Measurements from ENCODE around the gene NLE1. TPM values are rescaled to one million over a fixed set of nuclear protein-coding genes. Genes with fewer than 3 reads are reported as not detected.
"Not testable (repeated sequence)": the region's sequence is repeated elsewhere in the genome, so short reads cannot be mapped to it uniquely, and the experiment has no call there.

NLE1 gene
- total RNA-seq, 4 donors from 2014 or later: 9.9 to 19.3 (median 11.5) TPM

GRCh38 chr17:35176897-35177296 lies 34.8 kb upstream of the NLE1 start:
- no peaks in the 10 kb centered on the region for H3K4me1 ChIP-seq
- H3K27ac ChIP-seq: no peak overlapping the region
- H3K27me3 ChIP-seq: no peaks in the 10 kb centered on the region
- DNase-seq (no peak), ATAC-seq (no peak)
- no peak overlapping the region for H3K4me3 ChIP-seq
- no peaks in the 10 kb centered on the region for H3K9me3 ChIP-seq
- TF ChIP-seq CTCF (IDR thresholded peaks at IDR 0.05 in 4 of 5, conservative IDR thresholded peaks at IDR 0.05 in 1 of 5): no peak
- H3K36me3 ChIP-seq: peaks cover 0 to 83% of the 10 kb centered on the region in 2 donors
- in situ Hi-C loops (cut with MboI; ENCODE audit: low sequenced_read_pairs in 4 of 4) (loop anchor here in 1 of 4 donors (10.0 kb wide), 1 partner anchor 358 kb away; the partner anchor contains the start of gene SLFN12L), intact Hi-C loops (cut with DNase I; ENCODE audit: low total_unique reads) (no loop called here)

DNA sequence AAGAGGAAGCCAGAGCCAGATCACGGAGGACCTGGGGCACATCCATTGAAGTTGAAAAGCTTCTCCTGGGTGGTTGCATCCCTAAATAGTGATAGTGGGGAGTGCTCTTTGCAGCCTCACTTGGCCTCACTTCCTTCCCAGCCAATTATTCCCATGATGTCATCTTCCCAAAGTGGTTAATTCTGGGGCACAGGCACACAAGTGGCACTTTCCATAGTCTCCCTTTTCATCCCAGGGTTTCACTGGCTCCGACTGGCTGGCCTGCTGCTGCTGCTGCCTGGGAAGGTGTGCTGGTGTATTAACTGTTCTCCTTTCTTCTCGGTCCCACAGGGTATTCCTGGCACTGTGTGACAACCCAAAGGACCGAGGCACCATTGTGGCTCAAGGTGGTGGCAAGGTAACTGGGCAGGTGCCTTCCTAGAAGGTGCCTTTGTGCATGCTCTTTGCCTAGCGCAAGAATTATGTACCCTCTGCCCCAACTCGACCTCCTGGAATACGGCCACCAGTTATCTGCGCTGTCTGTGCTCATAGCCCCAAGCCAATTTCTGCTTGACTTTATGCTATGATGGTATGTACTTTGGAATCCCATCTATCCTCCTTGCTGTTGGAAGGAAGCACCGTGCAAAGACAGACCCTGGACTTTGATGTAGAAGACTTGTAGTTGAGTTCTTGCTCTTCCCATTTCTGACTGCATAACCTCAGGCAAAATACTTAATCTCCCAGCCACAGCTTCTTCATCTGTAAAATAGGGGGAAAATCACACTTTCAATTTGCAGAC lies 33.7 kb upstream of the NLE1 start:
- H3K9me3 ChIP-seq: no peaks in the 10 kb centered on the region
- intact Hi-C loops (cut with DNase I; ENCODE audit: low total_unique reads) (no loop called here), in situ Hi-C loops (cut with MboI; ENCODE audit: low sequenced_read_pairs in 4 of 4) (loop anchor here in 1 of 4 donors (10.0 kb wide), 1 partner anchor 359 kb away; the partner anchor contains the start of gene SLFN12L)
- DNase-seq (no peak), ATAC-seq (no peak)
- H3K4me3 ChIP-seq: no peak overlapping the region
- H3K4me1 ChIP-seq: no peaks in the 10 kb centered on the region
- H3K27ac ChIP-seq: no peak overlapping the region
- H3K36me3 ChIP-seq: peaks cover 0 to 80% of the 10 kb centered on the region in 2 donors
- H3K27me3 ChIP-seq: no peaks in the 10 kb centered on the region
- TF ChIP-seq POLR2A (IDR thresholded peaks at IDR 0.05) (no peak), CTCF (IDR thresholded peaks at IDR 0.05 in 4 of 5, conservative IDR thresholded peaks at IDR 0.05 in 1 of 5) (no peak)

DNA sequence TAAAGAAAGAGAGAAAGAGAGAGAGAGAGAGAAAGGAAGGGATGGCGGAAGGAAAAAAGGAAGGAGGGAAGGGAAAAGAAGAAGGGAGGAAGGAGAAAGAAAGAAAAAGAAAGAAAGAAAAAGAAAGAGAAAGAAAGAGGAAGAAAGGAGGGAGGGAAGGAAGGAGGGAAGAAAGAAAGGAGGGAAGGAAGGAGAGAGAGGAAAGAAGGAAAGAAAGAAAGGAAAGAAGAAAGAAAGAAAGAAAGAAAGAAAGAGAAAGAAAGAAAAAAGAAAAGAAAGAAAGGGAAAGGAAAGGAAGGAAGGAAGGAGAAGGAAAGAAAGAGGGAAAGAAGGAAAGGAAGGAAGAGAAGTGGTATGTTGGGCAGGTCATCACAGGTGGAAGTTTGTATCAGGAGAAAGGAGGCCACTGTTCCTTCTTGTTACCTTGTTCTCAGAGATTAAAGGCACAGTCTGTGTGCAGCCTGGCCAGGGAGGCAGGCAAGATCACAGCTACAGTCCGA lies 32.8 kb upstream of the NLE1 start:
- DNase-seq: no peak
- in situ Hi-C loops (cut with MboI; ENCODE audit: low sequenced_read_pairs in 4 of 4): loop anchor here in 2 of 4 donors (5.0 to 25.0 kb wide), 3 partner anchors 360 to 562 kb away; partner anchors contain the start of genes SLFN12L (in 2 of the 2) and RASL10B (in 1 of the 2)
- H3K4me1 ChIP-seq: no peaks in the 10 kb centered on the region
- no peaks in the 10 kb centered on the region for H3K27me3 ChIP-seq
- H3K27ac ChIP-seq: no peak overlapping the region
- no peak for ATAC-seq
- no peaks in the 10 kb centered on the region for H3K9me3 ChIP-seq
- H3K4me3 ChIP-seq: no peak overlapping the region
- peaks cover 0 to 77% of the 10 kb centered on the region in 2 donors for H3K36me3 ChIP-seq
- intact Hi-C loops (cut with DNase I; ENCODE audit: low total_unique reads): no loop called here
- TF ChIP-seq POLR2A (IDR thresholded peaks at IDR 0.05): no peak
- TF ChIP-seq CTCF (IDR thresholded peaks at IDR 0.05 in 4 of 5, conservative IDR thresholded peaks at IDR 0.05 in 1 of 5): no peak

DNA sequence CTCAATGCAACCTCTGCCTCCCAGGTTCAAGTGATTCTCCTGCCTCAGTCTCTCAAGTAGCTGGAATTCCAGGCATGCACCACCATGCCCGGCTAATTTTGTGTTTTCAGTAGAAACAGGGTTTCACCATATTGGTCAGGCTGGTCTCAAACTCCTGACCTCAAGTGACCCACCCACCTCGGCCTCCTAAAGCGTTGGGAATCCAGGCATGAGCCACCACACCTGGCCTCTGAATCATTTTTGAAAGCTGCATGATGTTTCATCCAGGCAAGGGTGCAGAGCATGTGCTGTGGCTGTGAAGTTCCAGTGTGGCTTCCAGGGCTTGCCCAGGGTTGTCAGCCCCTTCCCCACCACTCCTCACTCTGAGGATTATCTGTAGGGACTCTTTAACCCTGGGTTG lies 30.2 kb upstream of the NLE1 start:
- not testable (repeated sequence) for H3K4me1 ChIP-seq, H3K27me3 ChIP-seq, H3K4me3 ChIP-seq, ATAC-seq, DNase-seq, H3K27ac ChIP-seq, H3K9me3 ChIP-seq
- intact Hi-C loops (cut with DNase I; ENCODE audit: low total_unique reads): loop anchor here (2.0 kb wide), 1 partner anchor 366 kb away; no protein-coding TSS in a partner anchor
- in situ Hi-C loops (cut with MboI; ENCODE audit: low sequenced_read_pairs in 4 of 4): loop anchor here in 2 of 4 donors (5.0 to 25.0 kb wide), 3 partner anchors 362 to 565 kb away; partner anchors contain the start of genes SLFN12L (in 2 of the 2) and RASL10B (in 1 of the 2)
- peaks cover 0 to 77% of the 10 kb centered on the region in 2 donors for H3K36me3 ChIP-seq

GRCh38 chr17:35171834-35172233 lies 29.7 kb upstream of the NLE1 start:
- Histone ChIP-seq H3K27ac (no peak overlapping the region), H3K9me3 (no peaks in the 10 kb centered on the region), H3K36me3 (peaks cover 0 to 75% of the 10 kb centered on the region in 2 donors), H3K4me1 (no peaks in the 10 kb centered on the region), H3K4me3 (no peak overlapping the region), H3K27me3 (no peaks in the 10 kb centered on the region)
- DNase-seq: no peak
- no peak for ATAC-seq
- intact Hi-C loops (cut with DNase I; ENCODE audit: low total_unique reads): loop anchor here (2.0 kb wide), 1 partner anchor 367 kb away; no protein-coding TSS in a partner anchor
- in situ Hi-C loops (cut with MboI; ENCODE audit: low sequenced_read_pairs in 4 of 4): loop anchor here in 2 of 4 donors (5.0 to 25.0 kb wide), 3 partner anchors 363 to 565 kb away; partner anchors contain the start of genes SLFN12L (in 2 of the 2) and RASL10B (in 1 of the 2)
- TF ChIP-seq CTCF (IDR thresholded peaks at IDR 0.05 in 4 of 5, conservative IDR thresholded peaks at IDR 0.05 in 1 of 5) (no peak), POLR2A (IDR thresholded peaks at IDR 0.05) (no peak)
